K562 (cell line): ENCODE results near the gene SPPL3.

Source experiments
- CTCFL ChIP-seq: IDR thresholded peaks from 2 replicates; pipeline ENCODE4 v1.6.1; 2011; ENCODE audit warnings: borderline replicate concordance, low read depth, mild to moderate bottlenecking, moderate library complexity, low read length; ENCODE audit not compliant: insufficient read depth, poor library complexity, severe bottlenecking
- NFIC ChIP-seq: fragments of 450-650 bp; IDR thresholded peaks from 2 replicates; pipeline ENCODE4 v1.6.1; 2017; ENCODE audit warnings: mild to moderate bottlenecking, inconsistent platforms
- RNF2 ChIP-seq: sonication (generic); IDR thresholded peaks from 2 replicates; pipeline ENCODE4 v1.6.1; 2016
- TF ChIP-seq, protein P1 (sequence below), 3 experiments: IDR thresholded peaks in 2 of 3; conservative IDR thresholded peaks in 1 of 3; 2 replicates each; pipeline ENCODE4 v1.5.1; 2011 to 2012; ENCODE audit warnings: low read length in 3 of 3, mild to moderate bottlenecking in 3 of 3, control low read depth in 2 of 3, improper control_type of control experiment in 1 of 3, inconsistent platforms in 1 of 3, low read depth in 1 of 3, mixed read lengths in 1 of 3, moderate library complexity in 1 of 3; ENCODE audit not compliant: insufficient read depth in 2 of 3
- TF ChIP-seq, protein P2 (sequence below): fragments of 450-650 bp; IDR thresholded peaks from 2 replicates; pipeline ENCODE4 v1.6.1; 2016

DNA sequence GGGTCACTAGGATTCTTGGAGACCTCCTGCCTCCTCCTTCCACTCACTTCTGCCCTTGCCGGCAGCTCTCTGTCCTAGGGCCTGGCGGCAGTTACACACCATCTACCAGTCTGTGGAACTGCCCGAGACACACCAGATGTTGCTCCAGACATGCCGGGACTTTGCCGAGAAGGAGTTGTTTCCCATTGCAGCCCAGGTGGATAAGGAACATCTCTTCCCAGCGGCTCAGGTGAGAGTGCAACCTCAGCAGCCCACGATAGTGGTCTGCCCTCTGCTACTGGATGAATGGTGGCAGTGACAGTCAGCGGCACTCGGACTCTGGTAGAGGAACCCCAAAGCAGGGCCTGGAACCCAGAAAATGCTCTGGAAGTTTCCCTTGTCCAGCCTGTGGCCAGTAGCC lies 177.2 kb downstream of the SPPL3 start:
- TF ChIP-seq, protein P1, sequence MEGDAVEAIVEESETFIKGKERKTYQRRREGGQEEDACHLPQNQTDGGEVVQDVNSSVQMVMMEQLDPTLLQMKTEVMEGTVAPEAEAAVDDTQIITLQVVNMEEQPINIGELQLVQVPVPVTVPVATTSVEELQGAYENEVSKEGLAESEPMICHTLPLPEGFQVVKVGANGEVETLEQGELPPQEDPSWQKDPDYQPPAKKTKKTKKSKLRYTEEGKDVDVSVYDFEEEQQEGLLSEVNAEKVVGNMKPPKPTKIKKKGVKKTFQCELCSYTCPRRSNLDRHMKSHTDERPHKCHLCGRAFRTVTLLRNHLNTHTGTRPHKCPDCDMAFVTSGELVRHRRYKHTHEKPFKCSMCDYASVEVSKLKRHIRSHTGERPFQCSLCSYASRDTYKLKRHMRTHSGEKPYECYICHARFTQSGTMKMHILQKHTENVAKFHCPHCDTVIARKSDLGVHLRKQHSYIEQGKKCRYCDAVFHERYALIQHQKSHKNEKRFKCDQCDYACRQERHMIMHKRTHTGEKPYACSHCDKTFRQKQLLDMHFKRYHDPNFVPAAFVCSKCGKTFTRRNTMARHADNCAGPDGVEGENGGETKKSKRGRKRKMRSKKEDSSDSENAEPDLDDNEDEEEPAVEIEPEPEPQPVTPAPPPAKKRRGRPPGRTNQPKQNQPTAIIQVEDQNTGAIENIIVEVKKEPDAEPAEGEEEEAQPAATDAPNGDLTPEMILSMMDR (IDR thresholded peaks at IDR 0.05 in 2 of 3, conservative IDR thresholded peaks at IDR 0.05 in 1 of 3; ENCODE audit: insufficient read depth in 2 of 3, low read depth in 1 of 3, low read length in 3 of 3): no peak
- TF ChIP-seq, protein P2, sequence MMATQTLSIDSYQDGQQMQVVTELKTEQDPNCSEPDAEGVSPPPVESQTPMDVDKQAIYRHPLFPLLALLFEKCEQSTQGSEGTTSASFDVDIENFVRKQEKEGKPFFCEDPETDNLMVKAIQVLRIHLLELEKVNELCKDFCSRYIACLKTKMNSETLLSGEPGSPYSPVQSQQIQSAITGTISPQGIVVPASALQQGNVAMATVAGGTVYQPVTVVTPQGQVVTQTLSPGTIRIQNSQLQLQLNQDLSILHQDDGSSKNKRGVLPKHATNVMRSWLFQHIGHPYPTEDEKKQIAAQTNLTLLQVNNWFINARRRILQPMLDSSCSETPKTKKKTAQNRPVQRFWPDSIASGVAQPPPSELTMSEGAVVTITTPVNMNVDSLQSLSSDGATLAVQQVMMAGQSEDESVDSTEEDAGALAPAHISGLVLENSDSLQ: no peak
- no peak for TF ChIP-seq NFIC
- no peak for TF ChIP-seq CTCFL
- TF ChIP-seq RNF2: no peak
